ENCODE data around the gene ZEB2.

The ZEB2 gene

GRCh38 chr2:144424559-144425240 lies 95.2 kb downstream of the ZEB2 start:
- no peak overlapping the region for H2BK5ac ChIP-seq (ENCODE audit: low read depth, low read length, poor library complexity)

DNA sequence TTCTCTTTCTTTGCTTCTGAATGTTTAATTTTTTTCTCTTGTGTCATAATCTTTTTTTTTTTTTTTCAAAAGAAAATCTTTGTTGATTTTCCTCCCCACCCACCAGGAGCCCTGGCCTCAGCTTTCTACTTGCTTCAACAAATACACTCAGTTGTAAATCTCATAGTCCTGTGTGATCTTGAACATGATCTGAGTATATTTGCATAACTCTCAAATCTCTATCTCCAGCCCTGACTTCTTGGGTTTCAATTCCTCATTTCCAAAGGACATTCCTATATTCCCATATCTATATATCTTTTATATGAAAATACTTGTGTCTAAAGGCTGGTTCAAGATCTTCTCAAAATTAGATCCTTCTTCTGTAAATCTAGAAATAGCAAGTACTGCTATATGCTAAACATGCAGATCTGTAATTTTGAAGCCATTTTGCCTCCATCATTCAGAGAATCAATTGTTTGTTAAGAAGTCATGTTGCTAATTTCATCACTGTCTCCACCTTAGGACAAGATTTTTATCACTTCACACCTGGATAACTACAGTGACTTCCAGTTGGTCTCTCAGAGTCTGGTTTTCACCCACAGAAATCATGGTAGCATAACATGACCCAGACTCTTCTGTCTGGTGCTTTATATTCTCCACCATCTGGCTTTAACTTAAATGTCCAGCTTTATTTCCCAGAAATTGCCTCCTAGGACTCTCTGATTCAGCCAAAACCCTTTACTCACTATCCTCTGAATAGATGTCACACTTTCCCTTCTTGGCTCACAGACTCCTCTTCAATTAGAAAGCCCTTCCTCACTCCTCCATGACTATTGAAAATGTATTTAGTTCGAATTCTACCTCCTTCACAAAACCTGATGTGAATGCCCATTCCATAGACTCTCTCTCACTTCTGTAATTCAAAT lies 98.1 kb downstream of the ZEB2 start:
- H2AK5ac ChIP-seq (ENCODE audit: low read length) = no peak overlapping the region
- no peak overlapping the region for H4K8ac ChIP-seq (ENCODE audit: low read depth, low read length)
- H2BK5ac ChIP-seq (ENCODE audit: low read depth, low read length, poor library complexity) = no peak overlapping the region
- no CpG with 5 or more reads among the region's 1 CpG for WGBS (ENCODE audit: extremely low coverage, insufficient coverage, insufficient read length)
- no peak overlapping the region for H3K18ac ChIP-seq (ENCODE audit: low read length)
- H3K4me1 ChIP-seq (ENCODE audit: control insufficient read depth in 1 of 2, insufficient read depth in 2 of 2, low read length in 2 of 2) = no peaks in the 10 kb centered on the region
- no peaks in the 10 kb centered on the region for H3K36me3 ChIP-seq (ENCODE audit: control insufficient read depth in 1 of 2, insufficient read depth in 2 of 2, low read length in 2 of 2)
- H3K27ac ChIP-seq (ENCODE audit: low read depth, low read length) = no peak overlapping the region
- no peak overlapping the region for H3K4ac ChIP-seq (ENCODE audit: low read depth, low read length)
- H3K9me3 ChIP-seq (ENCODE audit: insufficient read depth, low read depth, low read length) = no peaks in the 10 kb centered on the region
- no peak overlapping the region for H2AFZ ChIP-seq (ENCODE audit: insufficient read depth, low read length, poor library complexity)
- no peak overlapping the region for H4K91ac ChIP-seq (ENCODE audit: low read depth, low read length)
- H3K27me3 ChIP-seq (ENCODE audit: insufficient read depth, low read length) = no peaks in the 10 kb centered on the region
- H2BK12ac ChIP-seq (ENCODE audit: low read length) = no peak overlapping the region
- no peak overlapping the region for H3K14ac ChIP-seq (ENCODE audit: low read length)
- no peak for DNase-seq
- H4K12ac ChIP-seq (ENCODE audit: low read depth, low read length) = no peak overlapping the region
- H3K79me1 ChIP-seq (ENCODE audit: low read length) = no peaks in the 10 kb centered on the region
- no peak overlapping the region for H3K4me2 ChIP-seq (ENCODE audit: low read length)
- no peak overlapping the region for H3K4me3 ChIP-seq (ENCODE audit: low read depth, low read length)
- no peaks in the 10 kb centered on the region for H3K79me2 ChIP-seq (ENCODE audit: control insufficient read depth, insufficient read depth, low read length, poor library complexity)
- H3K23ac ChIP-seq (ENCODE audit: low read length) = no peak overlapping the region
- H3K9ac ChIP-seq (ENCODE audit: low read length) = no peak overlapping the region
- no peak overlapping the region for H2BK120ac ChIP-seq (ENCODE audit: insufficient read depth, low read length, poor library complexity)

More at GRCh38 chr2:144424559-144425240, 95.2 kb downstream of the ZEB2 start:
- Histone ChIP-seq H2BK120ac (ENCODE audit: insufficient read depth, low read length, poor library complexity) (no peak overlapping the region), H3K18ac (ENCODE audit: low read length) (no peak overlapping the region), H3K36me3 (ENCODE audit: control insufficient read depth in 1 of 2, insufficient read depth in 2 of 2, low read length in 2 of 2) (no peaks in the 10 kb centered on the region), H4K12ac (ENCODE audit: low read depth, low read length) (no peak overlapping the region), H4K91ac (ENCODE audit: low read depth, low read length) (no peak overlapping the region), H2AFZ (ENCODE audit: insufficient read depth, low read length, poor library complexity) (no peak overlapping the region), H2AK5ac (ENCODE audit: low read length) (no peak overlapping the region), H3K4me2 (ENCODE audit: low read length) (no peak overlapping the region), H4K8ac (ENCODE audit: low read depth, low read length) (no peak overlapping the region), H3K4me1 (ENCODE audit: control insufficient read depth in 1 of 2, insufficient read depth in 2 of 2, low read length in 2 of 2) (no peaks in the 10 kb centered on the region), H3K27ac (ENCODE audit: low read depth, low read length) (no peak overlapping the region), H3K79me2 (ENCODE audit: control insufficient read depth, insufficient read depth, low read length, poor library complexity) (no peaks in the 10 kb centered on the region), H2BK12ac (ENCODE audit: low read length) (no peak overlapping the region), H3K9ac (ENCODE audit: low read length) (no peak overlapping the region), H3K79me1 (ENCODE audit: low read length) (no peaks in the 10 kb centered on the region), H3K23ac (ENCODE audit: low read length) (no peak overlapping the region), H3K9me3 (ENCODE audit: insufficient read depth, low read depth, low read length) (no peaks in the 10 kb centered on the region), H3K27me3 (ENCODE audit: insufficient read depth, low read length) (no peaks in the 10 kb centered on the region), H3K4me3 (ENCODE audit: low read depth, low read length) (no peak overlapping the region), H3K14ac (ENCODE audit: low read length) (no peak overlapping the region), H3K4ac (ENCODE audit: low read depth, low read length) (no peak overlapping the region)
- DNase-seq = no peak
- no CpG with 5 or more reads among the region's 4 CpGs for WGBS (ENCODE audit: extremely low coverage, insufficient coverage, insufficient read length)

GRCh38 chr2:144419218-144419617 lies 100.7 kb downstream of the ZEB2 start:
- Histone ChIP-seq H3K14ac (ENCODE audit: low read length) (no peak overlapping the region), H3K18ac (ENCODE audit: low read length) (no peak overlapping the region), H2BK5ac (ENCODE audit: low read depth, low read length, poor library complexity) (no peak overlapping the region), H4K8ac (ENCODE audit: low read depth, low read length) (no peak overlapping the region), H3K4ac (ENCODE audit: low read depth, low read length) (no peak overlapping the region), H3K9ac (ENCODE audit: low read length) (no peak overlapping the region), H3K27me3 (ENCODE audit: insufficient read depth, low read length) (no peaks in the 10 kb centered on the region), H3K36me3 (ENCODE audit: control insufficient read depth in 1 of 2, insufficient read depth in 2 of 2, low read length in 2 of 2) (no peaks in the 10 kb centered on the region), H2AK5ac (ENCODE audit: low read length) (no peak overlapping the region), H3K79me1 (ENCODE audit: low read length) (peaks cover 1% of the 10 kb centered on the region), H4K91ac (ENCODE audit: low read depth, low read length) (no peak overlapping the region), H4K12ac (ENCODE audit: low read depth, low read length) (no peak overlapping the region), H3K79me2 (ENCODE audit: control insufficient read depth, insufficient read depth, low read length, poor library complexity) (no peaks in the 10 kb centered on the region), H2BK12ac (ENCODE audit: low read length) (no peak overlapping the region), H3K4me3 (ENCODE audit: low read depth, low read length) (no peak overlapping the region), H3K4me1 (ENCODE audit: control insufficient read depth in 1 of 2, insufficient read depth in 2 of 2, low read length in 2 of 2) (no peaks in the 10 kb centered on the region), H3K4me2 (ENCODE audit: low read length) (no peak overlapping the region), H2BK120ac (ENCODE audit: insufficient read depth, low read length, poor library complexity) (no peak overlapping the region), H2AFZ (ENCODE audit: insufficient read depth, low read length, poor library complexity) (no peak overlapping the region), H3K9me3 (ENCODE audit: insufficient read depth, low read depth, low read length) (peaks cover 1% of the 10 kb centered on the region), H3K27ac (ENCODE audit: low read depth, low read length) (no peak overlapping the region), H3K23ac (ENCODE audit: low read length) (no peak overlapping the region)
- no peak for DNase-seq
- WGBS (ENCODE audit: extremely low coverage, insufficient coverage, insufficient read length) = no CpG with 5 or more reads among the region's 3 CpGs

GRCh38 chr2:144415386-144415785 lies 104.5 kb downstream of the ZEB2 start:
- Histone ChIP-seq H2BK5ac (ENCODE audit: low read depth, low read length, poor library complexity) (no peak overlapping the region), H3K27ac (ENCODE audit: low read depth, low read length) (no peak overlapping the region), H4K8ac (ENCODE audit: low read depth, low read length) (no peak overlapping the region), H3K18ac (ENCODE audit: low read length) (no peak overlapping the region), H3K4me3 (ENCODE audit: low read depth, low read length) (no peak overlapping the region), H3K79me1 (ENCODE audit: low read length) (peaks cover 2% of the 10 kb centered on the region), H3K23ac (ENCODE audit: low read length) (no peak overlapping the region), H3K4me2 (ENCODE audit: low read length) (no peak overlapping the region), H3K9me3 (ENCODE audit: insufficient read depth, low read depth, low read length) (peaks cover 2% of the 10 kb centered on the region), H2AK5ac (ENCODE audit: low read length) (no peak overlapping the region), H4K12ac (ENCODE audit: low read depth, low read length) (no peak overlapping the region), H3K4me1 (ENCODE audit: control insufficient read depth in 1 of 2, insufficient read depth in 2 of 2, low read length in 2 of 2) (no peaks in the 10 kb centered on the region), H2BK12ac (ENCODE audit: low read length) (no peak overlapping the region), H2AFZ (ENCODE audit: insufficient read depth, low read length, poor library complexity) (no peak overlapping the region), H3K14ac (ENCODE audit: low read length) (no peak overlapping the region), H3K36me3 (ENCODE audit: control insufficient read depth in 1 of 2, insufficient read depth in 2 of 2, low read length in 2 of 2) (no peaks in the 10 kb centered on the region), H2BK120ac (ENCODE audit: insufficient read depth, low read length, poor library complexity) (no peak overlapping the region), H3K9ac (ENCODE audit: low read length) (no peak overlapping the region), H3K4ac (ENCODE audit: low read depth, low read length) (no peak overlapping the region), H4K91ac (ENCODE audit: low read depth, low read length) (no peak overlapping the region), H3K79me2 (ENCODE audit: control insufficient read depth, insufficient read depth, low read length, poor library complexity) (no peaks in the 10 kb centered on the region), H3K27me3 (ENCODE audit: insufficient read depth, low read length) (no peaks in the 10 kb centered on the region)
- 100% methylated on average over 1 of the region's 4 CpGs for WGBS (ENCODE audit: extremely low coverage, insufficient coverage, insufficient read length)
- DNase-seq = no peak
